Neutrophil (primary cell): Measurements from ENCODE around the gene RNASEH2B.
A peak's percentile ranks its signal among the peaks of the same experiment; 100 is the strongest.

Experiments
- H3K27ac ChIP-seq: fragments of 200-600 bp; sonication (generic); 2 replicates; pipeline ENCODE4 v1.5.1; 2016; ENCODE audit warnings: mild to moderate bottlenecking, moderate library complexity
- H3K27me3 ChIP-seq: fragments of 200-600 bp; sonication (generic); 2 replicates; pipeline ENCODE4 v1.6.0; 2016; ENCODE audit warnings: mild to moderate bottlenecking
- H3K36me3 ChIP-seq: fragments of 200-600 bp; sonication (generic); 2 replicates; pipeline ENCODE4 v1.5.1; 2017
- H3K4me1 ChIP-seq, 2 experiments: fragments of 200-600 bp in 1 of 2; sonication (generic) in 1 of 2; 1 replicate in 1 of 2; 2 replicates in 1 of 2; pipeline versions ENCODE4 v1.5.1 to v1.6.1; 2013 to 2016; ENCODE audit warnings: low read depth in 1 of 2, low read length in 1 of 2, mild to moderate bottlenecking in 1 of 2, moderate library complexity in 1 of 2; ENCODE audit not compliant: control insufficient read depth in 1 of 2, insufficient read depth in 1 of 2
- H3K4me3 ChIP-seq, 2 experiments: fragments of 200-600 bp in 1 of 2; sonication (generic) in 1 of 2; 1 replicate in 1 of 2; 2 replicates in 1 of 2; pipeline ENCODE4 v1.5.1; 2013 to 2016; ENCODE audit warnings: low read depth in 1 of 2, low read length in 1 of 2, mild to moderate bottlenecking in 1 of 2, moderate library complexity in 1 of 2
- H3K9me3 ChIP-seq: fragments of 200-600 bp; sonication (generic); 2 replicates; pipeline ENCODE4 v1.5.1; 2016
- TF ChIP-seq, protein P1 (sequence below): fragments of 200-600 bp; sonication (generic); IDR thresholded peaks from 2 replicates; pipeline ENCODE4 v1.5.1; 2016; ENCODE audit warnings: antibody characterized with exemption

RNASEH2B gene

DNA sequence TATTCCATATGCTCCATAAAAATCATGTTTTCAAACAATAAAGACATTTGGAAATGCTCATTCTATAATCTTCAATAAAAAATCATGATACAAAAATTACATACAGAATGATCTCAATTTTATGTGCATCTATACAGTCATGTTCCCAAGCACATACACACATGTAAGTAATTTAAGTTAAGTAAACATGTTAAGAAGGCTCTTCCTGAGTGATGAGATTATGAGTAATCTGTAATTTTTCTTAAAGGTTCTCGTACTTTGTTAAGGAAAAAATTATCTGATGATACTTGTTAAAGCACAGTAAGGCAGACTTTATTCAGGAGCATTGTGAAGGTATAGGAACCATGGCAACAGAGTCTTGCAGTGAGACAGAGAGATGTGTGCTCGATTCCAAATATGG lies 36.1 kb upstream of the RNASEH2B start:
- Histone ChIP-seq H3K4me1 (no peaks in the 10 kb centered on the region), H3K4me3 (no peak overlapping the region), H3K36me3 (no peaks in the 10 kb centered on the region), H3K27me3 (no peaks in the 10 kb centered on the region), H3K9me3 (no peaks in the 10 kb centered on the region), H3K27ac (no peak overlapping the region)
- TF ChIP-seq, protein P1, sequence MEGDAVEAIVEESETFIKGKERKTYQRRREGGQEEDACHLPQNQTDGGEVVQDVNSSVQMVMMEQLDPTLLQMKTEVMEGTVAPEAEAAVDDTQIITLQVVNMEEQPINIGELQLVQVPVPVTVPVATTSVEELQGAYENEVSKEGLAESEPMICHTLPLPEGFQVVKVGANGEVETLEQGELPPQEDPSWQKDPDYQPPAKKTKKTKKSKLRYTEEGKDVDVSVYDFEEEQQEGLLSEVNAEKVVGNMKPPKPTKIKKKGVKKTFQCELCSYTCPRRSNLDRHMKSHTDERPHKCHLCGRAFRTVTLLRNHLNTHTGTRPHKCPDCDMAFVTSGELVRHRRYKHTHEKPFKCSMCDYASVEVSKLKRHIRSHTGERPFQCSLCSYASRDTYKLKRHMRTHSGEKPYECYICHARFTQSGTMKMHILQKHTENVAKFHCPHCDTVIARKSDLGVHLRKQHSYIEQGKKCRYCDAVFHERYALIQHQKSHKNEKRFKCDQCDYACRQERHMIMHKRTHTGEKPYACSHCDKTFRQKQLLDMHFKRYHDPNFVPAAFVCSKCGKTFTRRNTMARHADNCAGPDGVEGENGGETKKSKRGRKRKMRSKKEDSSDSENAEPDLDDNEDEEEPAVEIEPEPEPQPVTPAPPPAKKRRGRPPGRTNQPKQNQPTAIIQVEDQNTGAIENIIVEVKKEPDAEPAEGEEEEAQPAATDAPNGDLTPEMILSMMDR, result no peak

DNA sequence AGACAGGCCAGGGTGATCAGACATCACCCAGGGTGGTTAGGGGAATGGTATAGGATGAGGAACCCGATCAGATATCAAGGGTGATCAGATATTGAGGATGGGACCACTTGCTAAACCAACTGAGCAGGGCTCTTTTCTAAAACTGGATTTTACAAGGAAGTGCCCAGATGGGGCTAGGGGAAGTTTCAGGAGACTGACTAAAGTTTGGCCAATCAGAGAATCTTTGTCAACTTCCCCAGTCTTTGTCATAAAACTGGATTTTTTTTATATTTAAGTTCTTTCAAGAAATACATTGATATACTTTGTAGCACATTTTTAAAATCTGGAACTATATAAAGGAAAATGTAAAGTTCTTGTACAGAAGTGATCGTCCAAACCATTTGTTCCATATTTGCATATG lies 35.6 kb upstream of the RNASEH2B start:
- Histone ChIP-seq H3K27me3 (no peaks in the 10 kb centered on the region), H3K27ac (no peak overlapping the region), H3K4me1 (no peaks in the 10 kb centered on the region), H3K9me3 (no peaks in the 10 kb centered on the region), H3K4me3 (no peak overlapping the region), H3K36me3 (no peaks in the 10 kb centered on the region)
- TF ChIP-seq, protein P1, result no peak

DNA sequence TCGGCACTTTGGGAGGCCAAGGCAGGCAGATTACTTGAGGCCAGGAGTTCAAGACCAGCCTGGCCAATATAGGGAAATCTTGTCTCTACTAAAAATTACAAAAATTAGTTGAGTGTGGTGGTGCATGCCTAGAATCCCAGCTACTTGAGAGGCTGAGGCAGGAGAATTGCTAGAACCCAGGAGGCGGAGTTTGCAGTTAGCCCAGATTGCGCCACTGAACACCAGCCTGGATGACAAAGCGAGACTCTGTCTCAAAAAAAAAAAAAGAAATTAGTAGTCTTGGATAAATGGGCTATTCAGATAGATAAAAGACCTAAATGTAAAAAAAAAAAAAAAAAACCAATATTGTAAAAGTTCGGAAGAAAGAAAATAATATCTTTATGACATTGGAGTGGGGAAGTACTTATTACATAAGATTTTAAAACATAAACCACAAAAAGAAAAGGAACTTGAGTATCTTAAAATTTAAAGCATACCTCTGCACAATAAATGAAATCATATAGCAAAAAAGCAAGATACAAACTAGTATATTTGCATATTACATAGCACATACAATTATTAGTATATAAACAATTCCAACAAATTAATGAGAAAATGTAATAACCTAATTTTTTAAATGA lies 26.7 kb upstream of the RNASEH2B start:
- Histone ChIP-seq H3K4me1 (peaks cover 34 to 39% of the 10 kb centered on the region in 2 experiments), H3K27ac (peak overlapping the region; percentile 75), H3K9me3 (no peaks in the 10 kb centered on the region), H3K36me3 (no peaks in the 10 kb centered on the region), H3K4me3 (peak overlapping the region; percentile 46 to 49), H3K27me3 (no peaks in the 10 kb centered on the region)
- TF ChIP-seq, protein P1, result no peak

DNA sequence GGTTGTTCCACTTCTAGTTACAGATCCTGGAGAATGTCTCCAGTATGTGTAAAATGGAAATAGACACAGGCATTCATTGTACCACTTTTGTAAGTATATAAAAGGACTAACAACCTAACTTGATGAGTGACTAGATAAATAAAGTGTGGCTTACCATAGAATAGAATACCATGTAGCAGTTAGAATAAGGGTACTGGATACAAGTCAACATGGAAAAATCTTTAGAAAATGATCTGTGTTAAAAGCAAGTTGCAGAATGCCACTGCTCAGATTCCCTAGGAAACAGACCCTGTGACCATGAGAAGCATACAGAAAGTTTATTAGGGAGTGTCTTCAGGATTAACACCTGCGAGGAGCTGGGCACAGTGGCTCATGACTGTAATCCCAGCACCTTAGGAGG lies 25.9 kb upstream of the RNASEH2B start:
- Histone ChIP-seq H3K27me3 (no peaks in the 10 kb centered on the region), H3K4me1 (peaks cover 34 to 39% of the 10 kb centered on the region in 2 experiments), H3K36me3 (no peaks in the 10 kb centered on the region), H3K27ac (peak overlapping the region; percentile 75), H3K9me3 (no peaks in the 10 kb centered on the region), H3K4me3 (peak overlapping the region in 1 of 2 experiments; percentile 12)
- TF ChIP-seq, protein P1, result no peak

DNA sequence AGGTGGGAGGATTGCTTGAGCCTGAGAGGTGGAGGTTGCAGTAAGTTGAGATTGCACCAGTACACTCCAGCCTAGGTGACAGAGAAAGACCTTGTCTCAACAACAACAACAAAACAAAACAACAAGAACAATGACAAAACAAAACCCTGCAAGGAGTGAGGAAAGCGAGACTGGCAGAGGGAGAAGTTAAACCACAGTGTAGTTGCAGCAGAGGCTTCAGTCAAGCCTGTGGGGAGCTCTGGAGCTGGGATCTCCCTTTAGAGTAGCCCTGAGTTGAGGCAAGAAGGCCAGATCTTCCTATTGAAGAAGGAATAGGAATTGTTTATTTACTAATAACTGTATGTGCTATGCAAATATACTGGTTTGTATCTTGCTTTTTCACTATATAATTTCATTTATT lies 25.3 kb upstream of the RNASEH2B start:
- Histone ChIP-seq H3K27me3 (no peaks in the 10 kb centered on the region), H3K27ac (peak overlapping the region; percentile 75), H3K36me3 (no peaks in the 10 kb centered on the region), H3K4me1 (peaks cover 34 to 39% of the 10 kb centered on the region in 2 experiments), H3K4me3 (peak overlapping the region in 1 of 2 experiments; percentile 12), H3K9me3 (no peaks in the 10 kb centered on the region)
- TF ChIP-seq, protein P1, result no peak
